GM21360 (cell line): Measurements from ENCODE around the gene ZNHIT2.
"Not testable (repeated sequence)": the region's sequence is repeated elsewhere in the genome, so short reads cannot be mapped to it uniquely, and the experiment has no call there.

Source experiments
- ATAC-seq: cut with Tn5 transposase; IDR thresholded peaks from one replicate; pipeline ENCODE4 v1.9.1; 2021; ENCODE audit warnings: mild to moderate bottlenecking, moderate library complexity; ENCODE audit not compliant: unreplicated experiment

Gene ZNHIT2

GRCh38 chr11:65121447-65121864 is 4.0 kb upstream of the ZNHIT2 start:
- ATAC-seq, result no peak

- ATAC-seq, result no peak
These were observed 3.3 kb upstream of the ZNHIT2 start for GRCh38 chr11:65120831-65121230.

- no peak for ATAC-seq
These were observed 2.1 kb upstream of the ZNHIT2 start for GRCh38 chr11:65119670-65119995.

GRCh38 chr11:65118891-65119669 is 1.6 kb upstream of the ZNHIT2 start:
- ATAC-seq, result not testable (repeated sequence)

- no peak for ATAC-seq
These were observed 766 bp upstream of the ZNHIT2 start for GRCh38 chr11:65118097-65118837.

- ATAC-seq, result no peak
These were observed 913 bp downstream of the ZNHIT2 start for GRCh38 chr11:65116370-65117205.

GRCh38 chr11:65115361-65116082 is 2.0 kb downstream of the ZNHIT2 start:
- no peak for ATAC-seq

- no peak for ATAC-seq
These were observed 2.8 kb downstream of the ZNHIT2 start for GRCh38 chr11:65114538-65115171.

- ATAC-seq, result no peak
These were observed 3.7 kb downstream of the ZNHIT2 start for GRCh38 chr11:65113839-65114238.

GRCh38 chr11:65113361-65113756 is 4.1 kb downstream of the ZNHIT2 start:
- no peak for ATAC-seq

- peak; percentile 33 for ATAC-seq
These were observed 4.7 kb downstream of the ZNHIT2 start for GRCh38 chr11:65112546-65113360.

- ATAC-seq, result peak; percentile 43
These were observed 5.6 kb downstream of the ZNHIT2 start, which contains the start of gene TM7SF2 for GRCh38 chr11:65111744-65112545. Gene TM7SF2, plus strand, starts transcription at chr11:65111872. Its CDS starts 144 bp downstream, at chr11:65112016.

GRCh38 chr11:65111159-65111743 is 6.2 kb downstream of the ZNHIT2 start:
- ATAC-seq, result no peak

- ATAC-seq, result no peak
These were observed 7.1 kb downstream of the ZNHIT2 start for GRCh38 chr11:65110354-65110861.

- no peak for ATAC-seq
These were observed 8.0 kb downstream of the ZNHIT2 start for GRCh38 chr11:65109231-65110198.

GRCh38 chr11:65108469-65109123 is 8.9 kb downstream of the ZNHIT2 start:
- ATAC-seq, result no peak
